Common myeloid progenitor, CD34-positive (primary cell): ENCODE measurements around the gene C9.

Source experiments
- CTCF ChIA-PET: fragments of 350-600 bp; sonication (Branson Sonifier 250); formaldehyde crosslinking; loops from one replicate; lab custom pipeline; 2021; ENCODE audit warnings: antibody characterized with exemption; lab: Charles Lee
- POLR2A ChIA-PET: fragments of 350-600 bp; sonication (Branson Sonifier 250); formaldehyde crosslinking; loops from one replicate; lab custom pipeline; 2021; ENCODE audit warnings: antibody characterized with exemption; lab: Charles Lee
- DNase-seq, 3 donors: peaks; one replicate each; pipeline versions ENCODE4 v3.0.0 to v3.0.0-alpha.2; 2013
- H3K27ac ChIP-seq, 2 experiments: 1 replicate in 1 of 2; 2 replicates in 1 of 2; pipeline ENCODE4 v1.7.0; 2013; ENCODE audit warnings: inconsistent platforms in 2 of 2, low read length in 2 of 2, mild to moderate bottlenecking in 2 of 2, low read depth in 1 of 2, moderate library complexity in 1 of 2; ENCODE audit not compliant: severe bottlenecking in 2 of 2, insufficient read depth in 1 of 2, poor library complexity in 1 of 2
- H3K27me3 ChIP-seq, 5 experiments: replicated peaks in 2 of 5; 1 replicate in 3 of 5; 2 replicates in 2 of 5; pipeline versions ENCODE4 v1.6.1 to v1.7.0; 2013; ENCODE audit warnings: low read length in 4 of 5, mild to moderate bottlenecking in 2 of 5, moderate library complexity in 2 of 5, inconsistent platforms in 1 of 5; ENCODE audit not compliant: insufficient read depth in 5 of 5, control insufficient read depth in 4 of 5
- H3K36me3 ChIP-seq, 4 experiments: 1 replicate in 2 of 4; 2 replicates in 2 of 4; pipeline versions ENCODE4 v1.6.1 to v1.7.0; 2013; ENCODE audit warnings: low read length in 3 of 4, control low read depth in 1 of 4, mild to moderate bottlenecking in 1 of 4; ENCODE audit not compliant: control insufficient read depth in 4 of 4, insufficient read depth in 4 of 4
- H3K4me1 ChIP-seq, 4 experiments: 1 replicate in 3 of 4; 2 replicates in 1 of 4; pipeline versions ENCODE4 v1.6.1 to v1.7.1; 2013; ENCODE audit warnings: low read length in 3 of 4, mild to moderate bottlenecking in 3 of 4, control low read depth in 1 of 4, inconsistent platforms in 1 of 4, moderate library complexity in 1 of 4; ENCODE audit not compliant: control insufficient read depth in 4 of 4, insufficient read depth in 4 of 4; ENCODE audit errors: control extremely low read depth in 1 of 4
- H3K4me3 ChIP-seq, 7 experiments: 1 replicate in 4 of 7; 2 replicates in 3 of 7; pipeline versions ENCODE4 v1.5.1 to v1.7.0; 2013; ENCODE audit warnings: mild to moderate bottlenecking in 7 of 7, low read length in 6 of 7, moderate library complexity in 6 of 7, inconsistent platforms in 2 of 7, low read depth in 2 of 7, control low read depth in 1 of 7; ENCODE audit not compliant: insufficient read depth in 4 of 7, control insufficient read depth in 1 of 7; ENCODE audit errors: extremely low read depth in 1 of 7
- H3K9me3 ChIP-seq, 5 experiments: 1 replicate in 4 of 5; 2 replicates in 1 of 5; pipeline versions ENCODE4 v1.6.1 to v1.7.1; 2013; ENCODE audit warnings: low read length in 4 of 5, mild to moderate bottlenecking in 2 of 5, inconsistent platforms in 1 of 5, low read depth in 1 of 5, moderate library complexity in 1 of 5; ENCODE audit not compliant: control insufficient read depth in 4 of 5, insufficient read depth in 2 of 5; ENCODE audit errors: control extremely low read depth in 1 of 5
- WGBS: methylation state at CpG from one replicate; pipeline ENCODE4 v1.1.5; 2013; ENCODE audit not compliant: insufficient coverage; 5-methylcytosine and 5-hydroxymethylcytosine counted together

Gene C9

DNA sequence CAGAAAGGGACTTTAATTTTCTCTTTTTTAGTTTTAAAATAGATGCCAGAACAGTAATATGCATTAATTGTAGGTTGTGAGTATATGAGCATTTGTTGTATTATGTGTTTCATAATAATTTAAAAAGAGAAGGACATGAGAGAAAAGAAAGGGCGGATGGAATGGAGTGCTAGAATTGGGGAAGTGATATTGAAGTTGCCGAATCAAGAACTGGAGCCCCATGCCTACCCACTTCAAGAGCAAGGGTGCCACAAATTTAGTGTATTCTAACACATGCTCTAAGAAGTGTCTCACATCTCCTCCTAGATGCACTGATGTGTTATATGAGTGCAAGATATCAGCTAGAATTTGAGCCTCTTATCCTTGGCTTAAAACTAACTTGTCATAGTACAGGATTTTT is 101.3 kb downstream of the C9 start:
- Histone ChIP-seq H3K9me3 (no peaks in the 10 kb centered on the region), H3K27me3 (no peaks in the 10 kb centered on the region), H3K36me3 (no peaks in the 10 kb centered on the region), H3K4me3 (no peak overlapping the region), H3K27ac (no peak overlapping the region), H3K4me1 (peaks cover 4 to 19% (median 6%) of the 10 kb centered on the region in 4 experiments)
- DNase-seq: no peak
- WGBS: 100% methylated on average over 2 of the region's 2 CpGs
- ChIA-PET CTCF (interaction anchor here (0.6 kb wide), 2 partner anchors 271 to 779 kb away, joined by 3 to 4 read pairs; no protein-coding TSS in a partner anchor), POLR2A (interaction anchor here (0.7 kb wide), 1 partner anchor 150 kb away, joined by 4 read pairs; no protein-coding TSS in a partner anchor)

DNA sequence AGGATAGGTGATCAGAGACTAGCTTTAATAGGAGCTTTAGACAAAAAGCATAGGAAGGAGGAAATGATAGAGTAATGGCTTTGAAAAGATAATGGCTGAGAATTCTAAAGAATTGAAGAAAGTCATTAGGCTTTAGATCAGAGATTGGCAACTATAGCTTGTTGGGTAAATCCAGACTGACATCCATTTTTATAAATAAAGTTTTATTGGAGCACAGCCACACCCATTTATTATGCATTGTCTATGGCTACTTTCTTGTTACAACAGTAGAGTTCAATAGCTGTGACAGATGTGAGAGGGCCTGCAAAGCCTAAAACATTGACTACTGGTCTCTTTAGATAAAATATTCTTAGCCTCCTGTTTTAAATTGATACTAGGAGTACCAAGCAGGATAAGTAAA is 104.2 kb downstream of the C9 start:
- Histone ChIP-seq H3K4me3 (no peak overlapping the region), H3K27me3 (no peaks in the 10 kb centered on the region), H3K27ac (no peak overlapping the region), H3K9me3 (no peaks in the 10 kb centered on the region), H3K4me1 (peaks cover 0 to 15% (median 5%) of the 10 kb centered on the region in 4 experiments), H3K36me3 (no peaks in the 10 kb centered on the region)
- ChIA-PET POLR2A (no interaction called here), CTCF (interaction anchor here (1.0 to 1.2 kb wide), 4 partner anchors 8 to 43 kb away, joined by 3 to 5 read pairs (median 3); no protein-coding TSS in a partner anchor)
- peak in 1 of 3 donors; percentile 33 for DNase-seq

DNA sequence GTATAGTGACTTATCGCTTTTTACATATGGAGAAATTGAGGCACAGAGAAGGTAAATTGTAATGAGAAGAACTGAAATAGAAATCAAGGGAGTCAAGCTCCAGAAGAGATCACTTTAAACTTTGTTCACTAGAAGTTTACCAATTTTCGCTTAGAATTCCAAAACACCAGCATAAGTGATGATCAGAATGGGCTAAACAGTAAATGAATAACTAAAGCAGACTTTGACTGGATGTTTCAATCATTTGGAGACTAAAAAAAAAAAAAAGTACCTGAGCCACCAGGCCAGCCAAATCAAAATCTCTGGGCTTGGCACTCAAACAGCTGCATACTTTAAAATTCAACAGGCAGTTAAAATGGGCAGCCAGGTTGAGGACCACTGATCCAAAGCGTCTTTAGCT is 106.7 kb downstream of the C9 start:
- 100% methylated on average over 2 of the region's 3 CpGs for WGBS
- Histone ChIP-seq H3K4me1 (peaks cover 0 to 17% (median 5%) of the 10 kb centered on the region in 4 experiments), H3K9me3 (no peaks in the 10 kb centered on the region), H3K27ac (no peak overlapping the region), H3K36me3 (no peaks in the 10 kb centered on the region), H3K4me3 (no peak overlapping the region), H3K27me3 (no peaks in the 10 kb centered on the region)
- no peak for DNase-seq
- POLR2A ChIA-PET: no interaction called here
- CTCF ChIA-PET: interaction anchor here (0.6 to 2.6 kb wide), 3 partner anchors 12 to 70 kb away, joined by 4 to 11 read pairs (median 4); no protein-coding TSS in a partner anchor

DNA sequence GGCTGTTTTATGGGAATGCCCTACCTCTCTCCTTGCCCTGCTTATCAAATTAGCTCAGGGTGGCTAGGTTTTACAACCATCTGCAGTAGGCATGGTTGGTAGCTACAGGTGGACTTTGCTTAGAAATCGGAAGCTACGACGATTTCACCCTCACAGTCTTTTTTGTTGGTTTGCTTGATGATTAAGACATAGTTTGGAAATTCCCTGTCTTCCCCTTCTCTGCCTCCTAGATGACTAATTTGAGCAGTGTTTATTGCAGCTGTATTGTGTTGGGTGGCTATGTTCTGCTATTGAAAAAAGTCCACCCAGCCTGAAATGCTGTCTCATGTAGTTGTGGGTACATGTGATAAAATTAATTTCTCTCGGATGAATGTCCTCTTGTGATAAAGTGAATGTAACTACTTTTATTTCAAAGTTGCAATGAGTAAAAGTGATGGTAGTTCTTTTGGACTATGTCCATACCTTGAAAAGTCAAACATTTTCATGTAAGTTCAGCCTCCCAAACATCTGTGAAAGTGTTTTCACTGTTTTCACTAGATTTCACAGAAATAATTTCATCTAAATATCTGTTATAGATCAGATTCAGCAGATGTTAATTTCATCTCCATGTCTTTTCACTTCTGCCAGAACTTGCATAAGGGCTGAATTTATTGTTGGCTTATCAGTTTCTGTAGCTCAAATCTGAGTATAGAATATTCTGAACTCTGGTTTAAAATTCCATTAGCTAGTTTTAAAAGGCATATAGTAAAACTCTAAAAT is 107.6 kb downstream of the C9 start:
- peak overlapping the region in 1 of 7 experiments; percentile 64 for H3K4me3 ChIP-seq
- peaks cover 0 to 17% (median 5%) of the 10 kb centered on the region in 4 experiments for H3K4me1 ChIP-seq
- DNase-seq: peak; percentile 81 to 96 (median 96)
- H3K36me3 ChIP-seq: no peaks in the 10 kb centered on the region
- peak overlapping the region in 1 of 2 experiments; percentile 68 for H3K27ac ChIP-seq
- WGBS: 0% methylated on average over 4 of the region's 4 CpGs
- ChIA-PET CTCF (interaction anchor here (1.2 to 2.6 kb wide), 2 partner anchors 39 to 61 kb away, joined by 3 to 11 read pairs; no protein-coding TSS in a partner anchor), POLR2A (no interaction called here)
- H3K27me3 ChIP-seq: no peaks in the 10 kb centered on the region
- no peaks in the 10 kb centered on the region for H3K9me3 ChIP-seq

GRCh38 chr5:39255406-39255805 is 108.9 kb downstream of the C9 start:
- ChIA-PET POLR2A (no interaction called here), CTCF (interaction anchor here (1.1 kb wide), 1 partner anchor 12 kb away, joined by 5 read pairs; no protein-coding TSS in a partner anchor)
- no peak for DNase-seq
- no peaks in the 10 kb centered on the region for H3K27me3 ChIP-seq
- H3K27ac ChIP-seq: no peak overlapping the region
- peaks cover 0 to 17% (median 5%) of the 10 kb centered on the region in 4 experiments for H3K4me1 ChIP-seq
- H3K4me3 ChIP-seq: no peak overlapping the region
- H3K9me3 ChIP-seq: peaks cover 0 to 2% (median 0%) of the 10 kb centered on the region in 5 experiments
- H3K36me3 ChIP-seq: peaks cover 0 to 2% (median 0%) of the 10 kb centered on the region in 4 experiments
- 100% methylated on average over 2 of the region's 2 CpGs for WGBS

DNA sequence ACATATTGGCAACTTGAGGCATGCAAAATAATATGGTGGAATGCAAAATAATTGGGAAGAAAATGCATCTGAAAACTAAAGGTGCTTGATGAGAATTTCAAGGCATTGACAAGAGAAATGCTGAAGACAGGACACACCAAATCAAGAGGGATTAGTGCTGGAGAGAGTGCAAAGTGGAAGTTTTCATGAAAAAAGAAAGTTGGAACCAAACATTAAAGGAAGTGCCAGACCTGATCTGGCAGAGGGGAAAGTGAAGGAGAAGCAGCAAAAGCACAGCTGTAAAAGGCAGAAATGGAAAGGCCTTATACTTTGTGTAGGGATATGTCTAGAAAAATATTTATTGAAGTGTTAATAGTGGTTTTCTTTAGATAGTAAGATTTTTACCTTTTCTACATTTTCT is 109.6 kb downstream of the C9 start:
- DNase-seq: no peak
- Histone ChIP-seq H3K36me3 (peaks cover 0 to 8% (median 0%) of the 10 kb centered on the region in 4 experiments), H3K4me3 (no peak overlapping the region), H3K9me3 (peaks cover 0 to 10% (median 3%) of the 10 kb centered on the region in 5 experiments), H3K4me1 (peaks cover 0 to 17% (median 5%) of the 10 kb centered on the region in 4 experiments), H3K27me3 (no peaks in the 10 kb centered on the region), H3K27ac (no peak overlapping the region)
- CTCF ChIA-PET: interaction anchor here (1.1 kb wide), 1 partner anchor 12 kb away, joined by 5 read pairs; no protein-coding TSS in a partner anchor
- POLR2A ChIA-PET: no interaction called here

- Histone ChIP-seq H3K4me3 (no peak overlapping the region), H3K36me3 (peaks cover 0 to 10% (median 0%) of the 10 kb centered on the region in 4 experiments), H3K27me3 (no peaks in the 10 kb centered on the region), H3K27ac (no peak overlapping the region), H3K9me3 (peaks cover 0 to 14% (median 4%) of the 10 kb centered on the region in 5 experiments), H3K4me1 (peaks cover 0 to 17% (median 4%) of the 10 kb centered on the region in 4 experiments)
- CTCF ChIA-PET: interaction anchor here (3.0 kb wide), 1 partner anchor 36 kb away, joined by 13 read pairs; no protein-coding TSS in a partner anchor
- POLR2A ChIA-PET: no interaction called here
- DNase-seq: no peak
Observed at GRCh38 chr5:39253196-39253595, 111.1 kb downstream of the C9 start.
